NCI-H1694 (cell line): ENCODE results near the gene MFAP5.
"Not testable (repeated sequence)": the region's sequence is repeated elsewhere in the genome, so short reads cannot be mapped to it uniquely, and the experiment has no call there.

Source experiments
- DNase-seq: peaks from one replicate; lab custom pipeline; 2025; lab: John Stamatoyannopoulos, UW

The MFAP5 gene

GRCh38 chr12:8629486-8630033 lies 33.1 kb downstream of the MFAP5 start:
- no peak for DNase-seq

- DNase-seq = no peak
Observed at GRCh38 chr12:8628731-8629130, 33.9 kb downstream of the MFAP5 start.

- DNase-seq = not testable (repeated sequence)
Observed at GRCh38 chr12:8624750-8625149, 37.9 kb downstream of the MFAP5 start.

- DNase-seq = no peak
Observed at GRCh38 chr12:8622646-8623045, 40.0 kb downstream of the MFAP5 start.

GRCh38 chr12:8615206-8615605 lies 47.4 kb downstream of the MFAP5 start:
- no peak for DNase-seq

- not testable (repeated sequence) for DNase-seq
Observed at GRCh38 chr12:8613881-8614280, 48.7 kb downstream of the MFAP5 start.

- DNase-seq = no peak
Observed at GRCh38 chr12:8612629-8613028, 50.0 kb downstream of the MFAP5 start, which contains the start of gene AICDA. Gene AICDA (minus strand): TSS chr12:8612859. CDS start chr12:8612767, 92 bp downstream.

- DNase-seq = peak; percentile 4
Observed at GRCh38 chr12:8609061-8609570, 53.5 kb downstream of the MFAP5 start.

- no peak for DNase-seq
Observed at GRCh38 chr12:8606890-8607289, 55.7 kb downstream of the MFAP5 start.

GRCh38 chr12:8605057-8605456 lies 57.6 kb downstream of the MFAP5 start:
- no peak for DNase-seq

- no peak for DNase-seq
Observed at GRCh38 chr12:8603856-8604255, 58.8 kb downstream of the MFAP5 start.

GRCh38 chr12:8603286-8603685 lies 59.3 kb downstream of the MFAP5 start:
- no peak for DNase-seq

- no peak for DNase-seq
Observed at GRCh38 chr12:8596561-8596960, 66.1 kb downstream of the MFAP5 start.
